ENCODE data around the gene ZNF385D.

DNA sequence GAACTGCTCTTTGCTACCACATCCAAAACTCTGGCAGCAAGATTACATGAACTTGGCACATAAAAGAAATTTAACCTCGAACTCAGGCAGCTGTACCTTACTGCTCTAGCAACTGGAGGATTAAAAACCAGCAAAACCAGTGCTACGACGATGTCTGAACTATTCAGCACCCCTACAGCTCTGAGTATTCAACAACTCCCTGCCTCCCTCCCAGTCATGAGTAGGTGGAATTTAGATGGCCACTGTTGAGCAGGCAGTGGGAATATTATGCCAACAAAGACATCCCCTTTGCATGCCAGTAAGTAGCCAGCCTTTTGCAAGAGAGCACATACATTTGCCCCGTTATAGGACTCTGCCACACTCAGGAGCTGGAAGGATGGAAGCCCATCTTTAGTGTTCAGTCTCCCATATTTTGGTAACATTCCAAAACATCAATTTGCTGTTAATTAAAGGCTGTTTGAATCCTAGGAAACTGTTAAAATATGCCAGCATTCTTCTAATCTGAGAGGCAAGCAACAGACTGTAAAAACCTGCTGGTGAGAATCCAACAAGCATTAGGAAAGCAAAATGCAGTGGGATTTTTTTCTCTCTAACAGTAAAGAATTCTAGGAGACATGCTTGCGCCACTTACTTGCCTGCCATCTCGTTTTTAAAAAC, 85.4 kb downstream of the ZNF385D start:
- TF ChIP-seq JUNB (IDR thresholded peaks at IDR 0.05; ENCODE audit: unreplicated experiment) (no peak), CREB1 (CRISPR knock-in tag; IDR thresholded peaks at IDR 0.05; ENCODE audit: low read depth) (no peak), EZH2 (IDR thresholded peaks at IDR 0.05; ENCODE audit: low read depth, unreplicated experiment) (no peak), POLR2AphosphoS5 (IDR thresholded peaks at IDR 0.05; ENCODE audit: low read depth) (no peak)
- TF ChIP-seq, protein P1, sequence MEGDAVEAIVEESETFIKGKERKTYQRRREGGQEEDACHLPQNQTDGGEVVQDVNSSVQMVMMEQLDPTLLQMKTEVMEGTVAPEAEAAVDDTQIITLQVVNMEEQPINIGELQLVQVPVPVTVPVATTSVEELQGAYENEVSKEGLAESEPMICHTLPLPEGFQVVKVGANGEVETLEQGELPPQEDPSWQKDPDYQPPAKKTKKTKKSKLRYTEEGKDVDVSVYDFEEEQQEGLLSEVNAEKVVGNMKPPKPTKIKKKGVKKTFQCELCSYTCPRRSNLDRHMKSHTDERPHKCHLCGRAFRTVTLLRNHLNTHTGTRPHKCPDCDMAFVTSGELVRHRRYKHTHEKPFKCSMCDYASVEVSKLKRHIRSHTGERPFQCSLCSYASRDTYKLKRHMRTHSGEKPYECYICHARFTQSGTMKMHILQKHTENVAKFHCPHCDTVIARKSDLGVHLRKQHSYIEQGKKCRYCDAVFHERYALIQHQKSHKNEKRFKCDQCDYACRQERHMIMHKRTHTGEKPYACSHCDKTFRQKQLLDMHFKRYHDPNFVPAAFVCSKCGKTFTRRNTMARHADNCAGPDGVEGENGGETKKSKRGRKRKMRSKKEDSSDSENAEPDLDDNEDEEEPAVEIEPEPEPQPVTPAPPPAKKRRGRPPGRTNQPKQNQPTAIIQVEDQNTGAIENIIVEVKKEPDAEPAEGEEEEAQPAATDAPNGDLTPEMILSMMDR (conservative IDR thresholded peaks at IDR 0.05; ENCODE audit: low read depth in 2 of 2): no peak

All from GM23338 (cell line).